ENCODE data around the gene FAM168A. TPM values are rescaled to one million over a fixed set of nuclear protein-coding genes. Genes with fewer than 3 reads are reported as not detected.

FAM168A gene
- total RNA-seq, 1 experiment from 2014 or later: 25.9 TPM

- H3K4me1 Mint-ChIP-seq: peaks cover 49% of the 10 kb centered on the region
- TF ChIP-seq ZNF423 (CRISPR knock-in tag; IDR thresholded peaks at IDR 0.05) (no peak), ZNF121 (CRISPR knock-in tag; IDR thresholded peaks at IDR 0.05) (peak; percentile 82; the same call in 1 of the 2 replicates)
- ATAC-seq (no peak), DNase-seq (ENCODE audit: low spot score) (no peak)
- no peak overlapping the region for H3K4me3 Mint-ChIP-seq
- H3K27me3 Mint-ChIP-seq (ENCODE audit: low read depth): no peaks in the 10 kb centered on the region
- H3K9me3 Mint-ChIP-seq: peaks cover 5% of the 10 kb centered on the region
- H3K36me3 Mint-ChIP-seq: peaks cover 7% of the 10 kb centered on the region
- 0 out of 2 replicates have a peak overlapping the region, but pooled peaks have one; percentile 41 for H3K27ac Mint-ChIP-seq
- ChIA-PET CTCF (no interaction called here), POLR2A (no interaction called here)
These were observed 5.3 kb downstream of the FAM168A start for GRCh38 chr11:73592640-73593039.

- POLR2A ChIA-PET: no interaction called here
- Mint-ChIP-seq H3K4me1 (peaks cover 43% of the 10 kb centered on the region), H3K27ac (peak overlapping the region; percentile 78; the same call in 1 of the 2 replicates), H3K36me3 (peaks cover 7% of the 10 kb centered on the region), H3K27me3 (ENCODE audit: low read depth) (no peaks in the 10 kb centered on the region), H3K9me3 (peaks cover 5% of the 10 kb centered on the region), H3K4me3 (no peak overlapping the region)
- ATAC-seq (no peak), DNase-seq (ENCODE audit: low spot score) (no peak)
- CTCF ChIA-PET: interaction anchor here (1.1 to 1.5 kb wide), 2 partner anchors 34 to 198 kb away, joined by 3 to 4 read pairs; no protein-coding TSS in a partner anchor
- TF ChIP-seq ELF4 (CRISPR knock-in tag; IDR thresholded peaks at IDR 0.05; ENCODE audit: low read depth) (no peak), ARID4B (CRISPR knock-in tag; IDR thresholded peaks at IDR 0.05; ENCODE audit: borderline replicate concordance) (no peak), SOX15 (CRISPR knock-in tag; IDR thresholded peaks at IDR 0.05) (no peak), ZSCAN18 (CRISPR knock-in tag; IDR thresholded peaks at IDR 0.05) (no peak), ZNF281 (CRISPR knock-in tag; IDR thresholded peaks at IDR 0.05) (no peak), ZBTB43 (CRISPR knock-in tag; IDR thresholded peaks at IDR 0.05) (no peak), MXD4 (CRISPR knock-in tag; IDR thresholded peaks at IDR 0.05; ENCODE audit: borderline replicate concordance) (no peak), PRDM15 (CRISPR knock-in tag; IDR thresholded peaks at IDR 0.05) (no peak), CDX4 (CRISPR knock-in tag; IDR thresholded peaks at IDR 0.05; ENCODE audit: borderline replicate concordance) (no peak), ATF3 (CRISPR knock-in tag; conservative IDR thresholded peaks at IDR 0.05) (no peak), ZBTB21 (CRISPR knock-in tag; IDR thresholded peaks at IDR 0.05; ENCODE audit: borderline replicate concordance) (no peak)
These were observed 6.2 kb downstream of the FAM168A start for GRCh38 chr11:73591743-73592142.
